WTC11 (cell line): ENCODE measurements around the gene MYO1H. TPM values are rescaled to one million over a fixed set of nuclear protein-coding genes. Genes with fewer than 3 reads are reported as not detected.

Source experiments
- ATAC-seq: fragments of 200-7000 bp; cut with Tn5 transposase; 2 replicates; pipeline ENCODE4 v1.10.0; 2021; ENCODE audit warnings: mild to moderate bottlenecking, moderate library complexity
- CTCF ChIA-PET: fragments of 300-600 bp; sonication (Branson Sonifier 250); formaldehyde crosslinking; loops from one replicate; lab custom pipeline; 2021; ENCODE audit warnings: antibody characterized with exemption; lab: Charles Lee
- POLR2A ChIA-PET: fragments of 350-600 bp; sonication (Branson Sonifier 250); formaldehyde crosslinking; loops from one replicate; lab custom pipeline; 2021; ENCODE audit warnings: antibody characterized with exemption; lab: Charles Lee
- DNase-seq: peaks from one replicate; pipeline ENCODE4 v3.0.0; 2021; ENCODE audit warnings: low spot score
- H3K27ac Mint-ChIP-seq: 2 replicates; pipeline ENCODE4 v1.8.0; 2021; ENCODE audit warnings: mixed read lengths
- H3K27me3 Mint-ChIP-seq: 2 replicates; pipeline ENCODE4 v1.8.0; 2021; ENCODE audit warnings: low read depth, mild to moderate bottlenecking, moderate library complexity, mixed read lengths
- H3K36me3 Mint-ChIP-seq: 2 replicates; pipeline ENCODE4 v1.8.0; 2021; ENCODE audit warnings: mixed read lengths
- H3K4me1 Mint-ChIP-seq: 2 replicates; pipeline ENCODE4 v1.8.0; 2022; ENCODE audit warnings: mixed read lengths
- H3K4me3 Mint-ChIP-seq: 2 replicates; pipeline ENCODE4 v1.8.0; 2021; ENCODE audit warnings: mild to moderate bottlenecking, moderate library complexity, mixed read lengths
- H3K9me3 Mint-ChIP-seq: 2 replicates; pipeline ENCODE4 v1.8.0; 2021; ENCODE audit warnings: mixed read lengths
- AFF4 ChIP-seq: sonication (generic); formaldehyde crosslinking; IDR thresholded peaks from 2 replicates; pipeline ENCODE4 v1.8.1; 2023; ENCODE audit warnings: mild to moderate bottlenecking, missing genetic modification reagents, borderline replicate concordance
- ATF1 ChIP-seq: sonication (generic); formaldehyde crosslinking; IDR thresholded peaks from 2 replicates; pipeline ENCODE4 v1.8.1; 2023; ENCODE audit warnings: mild to moderate bottlenecking, moderate library complexity, missing genetic modification reagents
- EMX1 ChIP-seq: fragments of 250-450 bp; sonication (Bioruptor Pico); IDR thresholded peaks from 2 replicates; pipeline ENCODE4 v1.8.0; 2021; ENCODE audit warnings: mild to moderate bottlenecking
- JAZF1 ChIP-seq: fragments of 250-450 bp; sonication (Bioruptor Pico); IDR thresholded peaks from 2 replicates; pipeline ENCODE4 v1.9.0; 2021; ENCODE audit warnings: moderate library complexity, mild to moderate bottlenecking, inconsistent platforms
- KAT7 ChIP-seq: sonication (generic); formaldehyde crosslinking; IDR thresholded peaks from 2 replicates; pipeline ENCODE4 v1.8.1; 2023; ENCODE audit warnings: missing genetic modification reagents, mild to moderate bottlenecking, borderline replicate concordance
- NR2C2 ChIP-seq: sonication (generic); formaldehyde crosslinking; IDR thresholded peaks from 2 replicates; pipeline ENCODE4 v1.8.0; 2022; ENCODE audit warnings: mild to moderate bottlenecking, missing genetic modification reagents
- PRRX2 ChIP-seq: fragments of 250-450 bp; sonication (Bioruptor Pico); IDR thresholded peaks from 2 replicates; pipeline ENCODE4 v1.8.0; 2021; ENCODE audit warnings: mild to moderate bottlenecking
- RORB ChIP-seq: fragments of 250-450 bp; sonication (Bioruptor Pico); IDR thresholded peaks from 2 replicates; pipeline ENCODE4 v1.9.0; 2021; ENCODE audit warnings: mild to moderate bottlenecking
- SMAD3 ChIP-seq: sonication (generic); formaldehyde crosslinking; IDR thresholded peaks from 2 replicates; pipeline ENCODE4 v1.8.0; 2022; ENCODE audit warnings: missing genetic modification reagents, mild to moderate bottlenecking, borderline replicate concordance
- STAT6 ChIP-seq: sonication (generic); formaldehyde crosslinking; conservative IDR thresholded peaks from 2 replicates; pipeline ENCODE4 v1.8.1; 2023; ENCODE audit warnings: mild to moderate bottlenecking, low read depth, missing genetic modification reagents, moderate library complexity
- USF1 ChIP-seq: sonication (generic); formaldehyde crosslinking; IDR thresholded peaks from 2 replicates; pipeline ENCODE4 v1.8.0; 2022; ENCODE audit warnings: mild to moderate bottlenecking, missing genetic modification reagents
- ZBTB43 ChIP-seq: sonication (generic); formaldehyde crosslinking; IDR thresholded peaks from 2 replicates; pipeline ENCODE4 v1.8.1; 2023; ENCODE audit warnings: mild to moderate bottlenecking, missing genetic modification reagents
- ZNF232 ChIP-seq: sonication (generic); formaldehyde crosslinking; IDR thresholded peaks from 2 replicates; pipeline ENCODE4 v1.8.0; 2022; ENCODE audit warnings: mild to moderate bottlenecking, missing genetic modification reagents
- ZNF281 ChIP-seq: sonication (generic); formaldehyde crosslinking; IDR thresholded peaks from 2 replicates; pipeline ENCODE4 v1.8.0; 2023; ENCODE audit warnings: mild to moderate bottlenecking, missing genetic modification reagents
- total RNA-seq: library from RNA; stranded (reverse); gene quantifications from 3 replicates; pipeline ENCODE4 v1.2.3, GENCODE V29; 2021

Gene MYO1H
- total RNA-seq, 1 experiment from 2014 or later, result 0.44 TPM

- Mint-ChIP-seq H3K27ac (no peak overlapping the region; the same call in 1 of the 2 replicates), H3K9me3 (peaks cover 8% of the 10 kb centered on the region; the same call in 1 of the 2 replicates), H3K27me3 (no peaks in the 10 kb centered on the region; the same call in 1 of the 2 replicates), H3K36me3 (no peaks in the 10 kb centered on the region), H3K4me1 (no peaks in the 10 kb centered on the region), H3K4me3 (no peak overlapping the region)
- ATAC-seq (no peak), DNase-seq (no peak)
- ChIA-PET POLR2A (interaction anchor here (0.7 kb wide), 1 partner anchor 8 kb away, joined by 3 read pairs; no protein-coding TSS in a partner anchor), CTCF (interaction anchor here (0.6 to 3.7 kb wide), 4 partner anchors 11 to 158 kb away, joined by 3 to 28 read pairs (median 6); no protein-coding TSS in a partner anchor)
- TF ChIP-seq ZNF232 (CRISPR knock-in tag), result no peak
- no peak for TF ChIP-seq STAT6 (CRISPR knock-in tag)
- TF ChIP-seq NR2C2 (CRISPR knock-in tag), result no peak
- no peak for TF ChIP-seq SMAD3 (CRISPR knock-in tag)
- no peak for TF ChIP-seq KAT7
- no peak for TF ChIP-seq AFF4
- no peak for TF ChIP-seq USF1 (CRISPR knock-in tag)
Observed at GRCh38 chr12:109422251-109422650, 74.6 kb downstream of the MYO1H start.

- Mint-ChIP-seq H3K9me3 (0 out of 2 replicates have a peak, but pooled peaks cover 4% of the 10 kb centered on the region), H3K4me1 (no peaks in the 10 kb centered on the region), H3K36me3 (no peaks in the 10 kb centered on the region), H3K27ac (no peak overlapping the region; the same call in 1 of the 2 replicates), H3K27me3 (no peaks in the 10 kb centered on the region), H3K4me3 (no peak overlapping the region)
- TF ChIP-seq ZNF281 (CRISPR knock-in tag) (no peak), ATF1 (CRISPR knock-in tag) (no peak), EMX1 (no peak), PRRX2 (CRISPR knock-in tag) (no peak), ZBTB43 (no peak), RORB (CRISPR knock-in tag) (no peak), JAZF1 (no peak)
- DNase-seq (no peak), ATAC-seq (no peak)
- ChIA-PET POLR2A (no interaction called here), CTCF (interaction anchor here (1.0 to 3.7 kb wide), 3 partner anchors 10 to 34 kb away, joined by 3 to 28 read pairs (median 8); no protein-coding TSS in a partner anchor)
Observed at GRCh38 chr12:109423392-109423791, 75.7 kb downstream of the MYO1H start.
